GM23338 (cell line): Measurements from ENCODE around the gene ROBO1. TPM values are rescaled to one million over a fixed set of nuclear protein-coding genes. Genes with fewer than 3 reads are reported as not detected.

Source experiments
- ATAC-seq: fragments of 200-7000 bp; cut with Tn5 transposase; 3 replicates; pipeline ENCODE4 v1.9.1; 2020
- DNase-seq: peaks from one replicate; pipeline ENCODE4 v3.0.0-alpha.2; 2015; ENCODE audit warnings: low spot score
- H2AFZ ChIP-seq: fragments of 200-600 bp; sonication (generic); 2 replicates; pipeline ENCODE4 v1.8.0; 2016; ENCODE audit warnings: antibody characterized with exemption, mild to moderate bottlenecking, moderate library complexity
- H3F3A ChIP-seq: fragments of 200-600 bp; sonication (generic); replicated peaks from 2 replicates; pipeline ENCODE4 v1.8.0; 2017; ENCODE audit warnings: antibody characterized with exemption, mixed run types, low read depth
- H3K27ac ChIP-seq: fragments of 200-600 bp; sonication (generic); 2 replicates; pipeline ENCODE4 v1.6.1; 2016; ENCODE audit warnings: low read depth
- H3K27me3 ChIP-seq: fragments of 200-600 bp; sonication (generic); 2 replicates; pipeline ENCODE4 v1.8.0; 2016; ENCODE audit warnings: mild to moderate bottlenecking, mixed run types, moderate library complexity; ENCODE audit not compliant: insufficient read depth
- H3K36me3 ChIP-seq: fragments of 200-600 bp; sonication (generic); 2 replicates; pipeline ENCODE4 v1.8.0; 2016; ENCODE audit warnings: mild to moderate bottlenecking; ENCODE audit not compliant: insufficient read depth
- H3K4me1 ChIP-seq: fragments of 200-600 bp; sonication (generic); 2 replicates; pipeline ENCODE4 v1.8.0; 2016; ENCODE audit warnings: mild to moderate bottlenecking, moderate library complexity; ENCODE audit not compliant: insufficient read depth
- H3K4me2 ChIP-seq: fragments of 200-600 bp; sonication (generic); 2 replicates; pipeline ENCODE4 v1.7.1; 2017; ENCODE audit warnings: mixed run types
- H3K4me3 ChIP-seq: fragments of 200-600 bp; sonication (generic); 2 replicates; pipeline ENCODE4 v1.6.1; 2016; ENCODE audit warnings: mixed run types
- H3K79me2 ChIP-seq: fragments of 200-600 bp; sonication (generic); replicated peaks from 2 replicates; pipeline ENCODE4 v1.8.0; 2017; ENCODE audit warnings: mild to moderate bottlenecking; ENCODE audit not compliant: insufficient read depth
- H3K9me2 ChIP-seq: fragments of 200-600 bp; sonication (generic); 2 replicates; pipeline ENCODE4 v1.8.0; 2017; ENCODE audit not compliant: insufficient read depth
- H4K20me1 ChIP-seq: fragments of 200-600 bp; sonication (generic); replicated peaks from 2 replicates; pipeline ENCODE4 v1.8.0; 2017; ENCODE audit warnings: mild to moderate bottlenecking; ENCODE audit not compliant: insufficient read depth
- H3K27ac Mint-ChIP-seq: 2 replicates; pipeline ENCODE4 v1.8.0; 2020; ENCODE audit warnings: inconsistent platforms, mild to moderate bottlenecking, moderate library complexity, mixed read lengths
- H3K27me3 Mint-ChIP-seq: 3 replicates; pipeline ENCODE4 v1.8.0; 2022; ENCODE audit warnings: low read depth, mild to moderate bottlenecking, moderate library complexity, mixed read lengths, inconsistent platforms; ENCODE audit not compliant: insufficient read depth, poor library complexity
- H3K36me3 Mint-ChIP-seq: 3 replicates; pipeline ENCODE4 v1.8.0; 2021; ENCODE audit warnings: low read depth, mild to moderate bottlenecking, inconsistent platforms, moderate library complexity, mixed read lengths
- H3K4me1 Mint-ChIP-seq: 3 replicates; pipeline ENCODE4 v1.8.0; 2020; ENCODE audit warnings: mild to moderate bottlenecking, inconsistent platforms, mixed read lengths
- H3K4me3 Mint-ChIP-seq: 3 replicates; pipeline ENCODE4 v1.8.0; 2021; ENCODE audit warnings: moderate library complexity, mild to moderate bottlenecking, inconsistent platforms, mixed read lengths
- H3K9me3 Mint-ChIP-seq: 3 replicates; pipeline ENCODE4 v1.8.0; 2020; ENCODE audit warnings: moderate library complexity, mild to moderate bottlenecking, inconsistent platforms, mixed read lengths
- EZH2 ChIP-seq: fragments of 200-600 bp; sonication (generic); IDR thresholded peaks from one replicate; pipeline ENCODE4 v1.8.0; 2017; ENCODE audit warnings: antibody characterized with exemption, mild to moderate bottlenecking, low read depth; ENCODE audit not compliant: unreplicated experiment
- JUNB ChIP-seq: IDR thresholded peaks from one replicate; pipeline ENCODE4 v1.6.1; 2016; ENCODE audit warnings: antibody characterized with exemption; ENCODE audit not compliant: unreplicated experiment
- NANOG ChIP-seq: IDR thresholded peaks from 2 replicates; pipeline ENCODE4 v1.6.1; 2016; ENCODE audit warnings: antibody characterized with exemption, borderline replicate concordance
- POLR2AphosphoS5 ChIP-seq: IDR thresholded peaks from 2 replicates; pipeline ENCODE4 v1.6.1; 2016; ENCODE audit warnings: antibody characterized with exemption, low read depth
- ZNF331 ChIP-seq: fragments of 250-450 bp; sonication (Bioruptor Pico); IDR thresholded peaks from 2 replicates; pipeline ENCODE4 v1.5.0; 2020; ENCODE audit warnings: low read depth, mild to moderate bottlenecking, moderate library complexity
- polyA plus RNA-seq: library from polyadenylated mRNA; unstranded; fragments of >200 nt; fragmentation: Nextera tagmentation; extraction: Ambion mirVana; gene quantifications from 2 replicates; pipeline ENCODE4 v1.2.1, GENCODE V29; 2016
- total RNA-seq: library from RNA; depleted of rRNA; stranded (reverse); fragments of >200 nt; shearing (Covaris generic); gene quantifications from 2 replicates; pipeline ENCODE4 v1.2.3, GENCODE V29; 2014
- TF ChIP-seq, protein P1 (sequence below), 2 experiments: fragments of 200-600 bp in 1 of 2; sonication (generic) in 1 of 2; conservative IDR thresholded peaks; 2 replicates each; pipeline versions ENCODE4 v1.5.1 to v1.6.1; 2016 to 2017; ENCODE audit warnings: antibody characterized with exemption in 2 of 2, low read depth in 2 of 2, mild to moderate bottlenecking in 2 of 2, moderate library complexity in 1 of 2
- TF ChIP-seq, protein P2 (sequence below): IDR thresholded peaks from one replicate; pipeline ENCODE4 v1.6.1; 2018; ENCODE audit warnings: antibody characterized with exemption; ENCODE audit not compliant: unreplicated experiment
- TF ChIP-seq, protein P3 (sequence below): IDR thresholded peaks from 2 replicates; pipeline ENCODE4 v1.6.1; 2016; ENCODE audit warnings: antibody characterized with exemption

The ROBO1 gene
- total and polyA plus RNA-seq, 2 experiments from 2014 or later = 19.2 to 78.3 TPM

DNA sequence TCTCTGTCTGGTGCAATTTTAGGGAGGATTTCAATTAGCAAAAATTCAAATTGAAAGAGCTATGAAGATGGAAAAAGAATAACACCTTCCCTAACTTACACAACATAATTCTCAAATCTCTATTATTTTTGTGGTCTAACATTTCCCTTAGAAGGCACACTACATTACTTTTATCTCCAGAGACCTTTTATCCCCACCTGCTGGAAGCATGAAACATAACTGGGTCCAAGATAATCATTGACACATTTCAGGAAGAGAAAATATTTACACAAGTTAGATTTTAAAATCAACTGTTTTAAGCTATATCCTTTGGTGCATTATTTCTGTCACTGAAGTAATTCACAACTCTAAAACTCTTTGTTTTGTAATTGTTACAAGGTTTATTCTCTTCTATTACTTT is 779.5 kb downstream of the ROBO1 start:
- TF ChIP-seq, protein P1, sequence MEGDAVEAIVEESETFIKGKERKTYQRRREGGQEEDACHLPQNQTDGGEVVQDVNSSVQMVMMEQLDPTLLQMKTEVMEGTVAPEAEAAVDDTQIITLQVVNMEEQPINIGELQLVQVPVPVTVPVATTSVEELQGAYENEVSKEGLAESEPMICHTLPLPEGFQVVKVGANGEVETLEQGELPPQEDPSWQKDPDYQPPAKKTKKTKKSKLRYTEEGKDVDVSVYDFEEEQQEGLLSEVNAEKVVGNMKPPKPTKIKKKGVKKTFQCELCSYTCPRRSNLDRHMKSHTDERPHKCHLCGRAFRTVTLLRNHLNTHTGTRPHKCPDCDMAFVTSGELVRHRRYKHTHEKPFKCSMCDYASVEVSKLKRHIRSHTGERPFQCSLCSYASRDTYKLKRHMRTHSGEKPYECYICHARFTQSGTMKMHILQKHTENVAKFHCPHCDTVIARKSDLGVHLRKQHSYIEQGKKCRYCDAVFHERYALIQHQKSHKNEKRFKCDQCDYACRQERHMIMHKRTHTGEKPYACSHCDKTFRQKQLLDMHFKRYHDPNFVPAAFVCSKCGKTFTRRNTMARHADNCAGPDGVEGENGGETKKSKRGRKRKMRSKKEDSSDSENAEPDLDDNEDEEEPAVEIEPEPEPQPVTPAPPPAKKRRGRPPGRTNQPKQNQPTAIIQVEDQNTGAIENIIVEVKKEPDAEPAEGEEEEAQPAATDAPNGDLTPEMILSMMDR (conservative IDR thresholded peaks at IDR 0.05; ENCODE audit: low read depth in 2 of 2) = peak; percentile 48 to 53
- TF ChIP-seq ZNF331 = no peak
- TF ChIP-seq, protein P2, sequence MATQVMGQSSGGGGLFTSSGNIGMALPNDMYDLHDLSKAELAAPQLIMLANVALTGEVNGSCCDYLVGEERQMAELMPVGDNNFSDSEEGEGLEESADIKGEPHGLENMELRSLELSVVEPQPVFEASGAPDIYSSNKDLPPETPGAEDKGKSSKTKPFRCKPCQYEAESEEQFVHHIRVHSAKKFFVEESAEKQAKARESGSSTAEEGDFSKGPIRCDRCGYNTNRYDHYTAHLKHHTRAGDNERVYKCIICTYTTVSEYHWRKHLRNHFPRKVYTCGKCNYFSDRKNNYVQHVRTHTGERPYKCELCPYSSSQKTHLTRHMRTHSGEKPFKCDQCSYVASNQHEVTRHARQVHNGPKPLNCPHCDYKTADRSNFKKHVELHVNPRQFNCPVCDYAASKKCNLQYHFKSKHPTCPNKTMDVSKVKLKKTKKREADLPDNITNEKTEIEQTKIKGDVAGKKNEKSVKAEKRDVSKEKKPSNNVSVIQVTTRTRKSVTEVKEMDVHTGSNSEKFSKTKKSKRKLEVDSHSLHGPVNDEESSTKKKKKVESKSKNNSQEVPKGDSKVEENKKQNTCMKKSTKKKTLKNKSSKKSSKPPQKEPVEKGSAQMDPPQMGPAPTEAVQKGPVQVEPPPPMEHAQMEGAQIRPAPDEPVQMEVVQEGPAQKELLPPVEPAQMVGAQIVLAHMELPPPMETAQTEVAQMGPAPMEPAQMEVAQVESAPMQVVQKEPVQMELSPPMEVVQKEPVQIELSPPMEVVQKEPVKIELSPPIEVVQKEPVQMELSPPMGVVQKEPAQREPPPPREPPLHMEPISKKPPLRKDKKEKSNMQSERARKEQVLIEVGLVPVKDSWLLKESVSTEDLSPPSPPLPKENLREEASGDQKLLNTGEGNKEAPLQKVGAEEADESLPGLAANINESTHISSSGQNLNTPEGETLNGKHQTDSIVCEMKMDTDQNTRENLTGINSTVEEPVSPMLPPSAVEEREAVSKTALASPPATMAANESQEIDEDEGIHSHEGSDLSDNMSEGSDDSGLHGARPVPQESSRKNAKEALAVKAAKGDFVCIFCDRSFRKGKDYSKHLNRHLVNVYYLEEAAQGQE = no peak
- TF ChIP-seq POLR2AphosphoS5 = no peak
- TF ChIP-seq, protein P3, sequence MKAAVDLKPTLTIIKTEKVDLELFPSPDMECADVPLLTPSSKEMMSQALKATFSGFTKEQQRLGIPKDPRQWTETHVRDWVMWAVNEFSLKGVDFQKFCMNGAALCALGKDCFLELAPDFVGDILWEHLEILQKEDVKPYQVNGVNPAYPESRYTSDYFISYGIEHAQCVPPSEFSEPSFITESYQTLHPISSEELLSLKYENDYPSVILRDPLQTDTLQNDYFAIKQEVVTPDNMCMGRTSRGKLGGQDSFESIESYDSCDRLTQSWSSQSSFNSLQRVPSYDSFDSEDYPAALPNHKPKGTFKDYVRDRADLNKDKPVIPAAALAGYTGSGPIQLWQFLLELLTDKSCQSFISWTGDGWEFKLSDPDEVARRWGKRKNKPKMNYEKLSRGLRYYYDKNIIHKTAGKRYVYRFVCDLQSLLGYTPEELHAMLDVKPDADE = no peak
- TF ChIP-seq NANOG = no peak
- no peak for TF ChIP-seq EZH2
- no peak for TF ChIP-seq JUNB
- Histone ChIP-seq H2AFZ (no peak overlapping the region), H3K27ac (no peak overlapping the region), H3K36me3 (no peaks in the 10 kb centered on the region), H3K79me2 (peaks cover 65% of the 10 kb centered on the region), H3K4me1 (peaks cover 22% of the 10 kb centered on the region), H3K4me2 (no peak overlapping the region), H4K20me1 (peaks cover 3% of the 10 kb centered on the region; the same call in 1 of the 2 replicates), H3K4me3 (no peak overlapping the region), H3K9me2 (no peaks in the 10 kb centered on the region), H3K27me3 (no peaks in the 10 kb centered on the region), H3F3A (0 out of 2 replicates have a peak, but pooled peaks cover 3% of the 10 kb centered on the region)
- DNase-seq = no peak
- H3K9me3 Mint-ChIP-seq = peaks cover 4% of the 10 kb centered on the region; the same call in 2 of the 3 replicates
- no peak for ATAC-seq
- H3K27ac Mint-ChIP-seq = no peak overlapping the region
- peaks cover 25% of the 10 kb centered on the region for H3K4me1 Mint-ChIP-seq
- H3K27me3 Mint-ChIP-seq = no peaks in the 10 kb centered on the region
- H3K4me3 Mint-ChIP-seq = no peak overlapping the region
- peaks cover 23% of the 10 kb centered on the region for H3K36me3 Mint-ChIP-seq
